ENCODE data around the gene YJEFN3.

The YJEFN3 gene

GRCh38 chr19:19501798-19502197 lies 26.9 kb upstream of the YJEFN3 start:
- no peaks in the 10 kb centered on the region for H3K4me1 ChIP-seq (ENCODE audit: insufficient read depth, low read length, poor library complexity, severe bottlenecking)
- no peak for TF ChIP-seq EZH2phosphoT487 (IDR thresholded peaks at IDR 0.05; ENCODE audit: borderline replicate concordance)
- TF ChIP-seq CTCF (conservative IDR thresholded peaks at IDR 0.05; ENCODE audit: low read length): no peak
- no peak overlapping the region for H3K9ac ChIP-seq (ENCODE audit: low read depth, low read length, poor library complexity, severe bottlenecking)
- no peak overlapping the region for H3K4me3 ChIP-seq (ENCODE audit: low read length, poor library complexity, severe bottlenecking)
- H2AFZ ChIP-seq (ENCODE audit: low read length): no peak overlapping the region
- H3K36me3 ChIP-seq (ENCODE audit: insufficient read depth, low read length): peaks cover 95% of the 10 kb centered on the region; the same call in 1 of the 2 replicates
- no peak overlapping the region for H3K4me2 ChIP-seq (ENCODE audit: low read depth, low read length, poor library complexity, severe bottlenecking)
- H3K79me2 ChIP-seq (ENCODE audit: insufficient read depth, low read length): no peaks in the 10 kb centered on the region
- H3K9me2 ChIP-seq (replicated peaks; ENCODE audit: low read depth, low read length): no peaks in the 10 kb centered on the region
- H3K9me3 ChIP-seq (ENCODE audit: insufficient read depth, low read depth, low read length): no peaks in the 10 kb centered on the region
- H3F3A ChIP-seq (ENCODE audit: low read depth): no peaks in the 10 kb centered on the region
- no peaks in the 10 kb centered on the region for H3K27me3 ChIP-seq (ENCODE audit: insufficient read depth, low read length, poor library complexity, severe bottlenecking)
- H4K20me1 ChIP-seq (ENCODE audit: insufficient read depth, low read length, poor library complexity, severe bottlenecking): peaks cover 4% of the 10 kb centered on the region

GRCh38 chr19:19502281-19502680 lies 26.4 kb upstream of the YJEFN3 start:
- Histone ChIP-seq H3K9ac (ENCODE audit: low read depth, low read length, poor library complexity, severe bottlenecking) (no peak overlapping the region), H4K20me1 (ENCODE audit: insufficient read depth, low read length, poor library complexity, severe bottlenecking) (peaks cover 4% of the 10 kb centered on the region), H3K36me3 (ENCODE audit: insufficient read depth, low read length) (peaks cover 95% of the 10 kb centered on the region; the same call in 1 of the 2 replicates), H2AFZ (ENCODE audit: low read length) (no peak overlapping the region), H3K4me1 (ENCODE audit: insufficient read depth, low read length, poor library complexity, severe bottlenecking) (no peaks in the 10 kb centered on the region), H3K9me2 (replicated peaks; ENCODE audit: low read depth, low read length) (no peaks in the 10 kb centered on the region), H3K4me2 (ENCODE audit: low read depth, low read length, poor library complexity, severe bottlenecking) (no peak overlapping the region), H3K27me3 (ENCODE audit: insufficient read depth, low read length, poor library complexity, severe bottlenecking) (no peaks in the 10 kb centered on the region), H3F3A (ENCODE audit: low read depth) (no peaks in the 10 kb centered on the region), H3K79me2 (ENCODE audit: insufficient read depth, low read length) (no peaks in the 10 kb centered on the region), H3K4me3 (ENCODE audit: low read length, poor library complexity, severe bottlenecking) (no peak overlapping the region), H3K9me3 (ENCODE audit: insufficient read depth, low read depth, low read length) (no peaks in the 10 kb centered on the region)
- no peak for TF ChIP-seq CTCF (conservative IDR thresholded peaks at IDR 0.05; ENCODE audit: low read length)
- TF ChIP-seq EZH2phosphoT487 (IDR thresholded peaks at IDR 0.05; ENCODE audit: borderline replicate concordance): no peak

- Histone ChIP-seq H4K20me1 (ENCODE audit: insufficient read depth, low read length, poor library complexity, severe bottlenecking) (peaks cover 4% of the 10 kb centered on the region), H3K4me1 (ENCODE audit: insufficient read depth, low read length, poor library complexity, severe bottlenecking) (no peaks in the 10 kb centered on the region), H3F3A (ENCODE audit: low read depth) (no peaks in the 10 kb centered on the region), H3K4me3 (ENCODE audit: low read length, poor library complexity, severe bottlenecking) (no peak overlapping the region), H3K27me3 (ENCODE audit: insufficient read depth, low read length, poor library complexity, severe bottlenecking) (no peaks in the 10 kb centered on the region), H3K9me3 (ENCODE audit: insufficient read depth, low read depth, low read length) (no peaks in the 10 kb centered on the region), H2AFZ (ENCODE audit: low read length) (no peak overlapping the region), H3K36me3 (ENCODE audit: insufficient read depth, low read length) (peaks cover 95% of the 10 kb centered on the region; the same call in 1 of the 2 replicates), H3K79me2 (ENCODE audit: insufficient read depth, low read length) (no peaks in the 10 kb centered on the region), H3K4me2 (ENCODE audit: low read depth, low read length, poor library complexity, severe bottlenecking) (no peak overlapping the region), H3K9ac (ENCODE audit: low read depth, low read length, poor library complexity, severe bottlenecking) (no peak overlapping the region), H3K9me2 (replicated peaks; ENCODE audit: low read depth, low read length) (no peaks in the 10 kb centered on the region)
- no peak for TF ChIP-seq CTCF (conservative IDR thresholded peaks at IDR 0.05; ENCODE audit: low read length)
- TF ChIP-seq EZH2phosphoT487 (IDR thresholded peaks at IDR 0.05; ENCODE audit: borderline replicate concordance): no peak
These were observed 25.7 kb upstream of the YJEFN3 start for GRCh38 chr19:19502808-19503602.

Data from Loucy (cell line).